HG03097 (cell line): ENCODE data around the gene GARIN1A.
"Not testable (repeated sequence)": the region's sequence is repeated elsewhere in the genome, so short reads cannot be mapped to it uniquely, and the experiment has no call there.

Experiments
- ATAC-seq: cut with Tn5 transposase; IDR thresholded peaks from one replicate; pipeline ENCODE4 v1.9.1; 2021; ENCODE audit not compliant: unreplicated experiment, low FRiP score

The GARIN1A gene

DNA sequence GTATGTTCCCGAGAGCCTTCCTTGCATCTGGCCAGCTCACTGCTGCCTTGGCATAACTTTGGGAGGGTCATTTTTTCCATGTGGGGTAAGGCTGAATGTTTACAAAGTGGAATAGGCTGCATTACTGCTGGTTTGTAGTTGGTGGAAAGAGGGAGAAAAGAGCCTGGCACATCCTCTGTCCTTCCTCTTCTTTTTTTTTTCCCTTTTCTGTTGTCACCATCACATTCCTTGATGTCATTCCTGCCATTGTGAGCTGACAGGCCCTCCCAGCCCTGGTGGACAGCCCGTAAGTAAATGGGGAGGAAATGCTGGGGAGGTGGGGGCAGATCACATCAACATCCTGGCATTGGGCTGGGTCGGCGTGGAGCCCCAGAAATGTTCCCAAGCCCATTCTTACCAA lies at the start of gene GARIN1A:
Gene GARIN1A (plus strand): TSS at position 301 of the 400 bp plus-strand sequence. CDS start 106 bp downstream, outside the sequence.
- ATAC-seq, result no peak

- not testable (repeated sequence) for ATAC-seq
Observed at GRCh38 chr7:128627124-128627523, 45.0 kb upstream of the GARIN1A start.

DNA sequence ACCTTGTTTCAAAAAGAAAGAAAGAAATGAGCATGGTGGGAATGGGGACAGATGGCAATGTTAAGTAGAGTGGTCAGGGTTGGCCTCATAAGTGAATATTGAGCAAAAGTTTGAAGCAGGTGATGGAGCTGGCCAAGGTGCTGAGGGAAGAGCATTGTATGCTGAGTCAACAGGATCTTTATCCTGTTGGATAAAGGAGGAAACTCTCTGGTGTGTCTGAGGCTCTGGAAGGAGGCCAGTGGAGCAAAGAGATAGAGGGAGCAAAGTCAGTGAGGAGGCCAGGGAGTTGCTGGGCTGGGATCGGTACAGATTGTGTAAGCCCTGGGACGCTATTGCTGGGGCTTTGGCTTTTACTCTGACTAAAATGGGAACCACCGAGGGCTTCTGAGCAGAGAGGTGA lies 38.2 kb upstream of the GARIN1A start:
- not testable (repeated sequence) for ATAC-seq

DNA sequence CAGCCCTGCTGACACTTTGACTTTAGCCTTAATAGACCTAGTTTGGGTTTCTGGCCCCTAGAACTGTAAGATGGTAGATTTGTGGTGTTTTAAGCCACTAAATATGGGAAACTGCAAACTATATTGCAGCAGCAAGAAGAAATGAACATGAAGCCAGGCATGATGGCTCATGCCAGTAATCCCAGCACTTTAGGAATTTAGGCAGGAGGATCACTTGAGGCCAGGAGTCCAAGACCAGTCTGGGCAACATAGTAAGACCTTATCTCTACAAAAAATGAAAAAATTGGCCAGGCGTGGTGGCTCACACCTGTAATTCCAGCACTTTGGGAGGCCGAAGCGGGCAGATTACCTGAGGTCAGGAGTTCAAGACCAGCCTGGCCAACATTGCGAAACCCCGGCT lies 26.9 kb upstream of the GARIN1A start:
- not testable (repeated sequence) for ATAC-seq

DNA sequence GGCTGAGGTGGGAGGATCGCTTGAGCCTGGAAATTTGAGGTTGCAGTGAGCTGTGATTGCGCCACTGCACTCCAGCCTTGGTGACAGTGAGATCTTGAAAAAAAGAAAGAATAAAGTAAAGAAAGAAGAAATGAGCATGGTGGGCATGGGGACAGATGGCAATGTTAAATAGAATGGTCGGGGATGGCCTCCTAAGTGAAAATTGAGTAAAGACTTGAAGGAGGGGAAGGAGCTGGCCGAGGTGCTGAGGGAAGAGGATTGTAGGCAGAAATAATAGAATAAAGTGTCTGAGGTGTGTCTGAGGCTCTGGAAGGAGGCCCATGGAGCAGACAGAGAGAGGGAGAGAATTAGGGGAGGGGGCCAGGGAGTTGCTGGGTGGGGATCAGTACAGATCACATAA lies 26.2 kb upstream of the GARIN1A start:
- ATAC-seq, result not testable (repeated sequence)

DNA sequence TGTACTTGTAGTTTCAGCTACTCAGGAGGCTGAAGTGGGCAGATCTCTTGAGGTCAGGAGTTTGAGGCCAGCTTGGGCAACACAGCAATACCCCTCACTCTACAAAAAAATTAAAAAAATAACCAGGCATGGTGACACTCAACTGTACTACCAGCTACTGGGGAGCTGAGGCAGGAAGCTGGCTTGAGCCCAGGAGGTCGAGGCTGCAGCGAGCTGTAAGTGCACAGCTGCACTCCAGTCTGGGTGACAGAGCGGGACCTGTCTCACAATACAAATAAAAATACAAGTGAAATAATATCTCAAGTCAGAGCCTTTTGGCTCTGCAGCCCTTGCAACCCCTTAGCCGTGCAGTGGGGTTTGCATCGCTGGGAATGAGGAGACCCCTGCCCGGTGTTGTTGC lies 25.2 kb upstream of the GARIN1A start:
- not testable (repeated sequence) for ATAC-seq

GRCh38 chr7:128651096-128651495 lies 21.0 kb upstream of the GARIN1A start:
- ATAC-seq, result not testable (repeated sequence)

DNA sequence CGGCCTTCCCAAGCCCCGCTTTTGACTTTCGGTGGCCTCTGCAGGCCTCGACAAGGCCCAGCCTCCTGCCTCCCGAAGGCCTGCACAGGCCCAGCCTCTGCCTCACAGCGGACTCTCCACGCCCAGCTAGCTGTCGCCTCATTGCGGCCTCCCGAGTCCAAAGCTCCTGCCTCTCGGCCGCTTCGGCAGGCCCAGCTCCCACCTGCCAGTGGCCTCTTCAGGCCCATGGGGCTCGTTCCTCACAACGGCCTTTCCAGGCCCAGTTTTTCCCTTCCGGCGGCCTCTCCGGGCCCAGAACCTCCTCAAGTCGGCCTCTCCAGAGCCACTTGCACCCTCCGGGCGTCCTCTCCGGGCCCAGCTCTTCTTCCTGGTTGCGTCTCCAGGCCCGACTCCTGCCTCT lies 19.5 kb upstream of the GARIN1A start:
- not testable (repeated sequence) for ATAC-seq

DNA sequence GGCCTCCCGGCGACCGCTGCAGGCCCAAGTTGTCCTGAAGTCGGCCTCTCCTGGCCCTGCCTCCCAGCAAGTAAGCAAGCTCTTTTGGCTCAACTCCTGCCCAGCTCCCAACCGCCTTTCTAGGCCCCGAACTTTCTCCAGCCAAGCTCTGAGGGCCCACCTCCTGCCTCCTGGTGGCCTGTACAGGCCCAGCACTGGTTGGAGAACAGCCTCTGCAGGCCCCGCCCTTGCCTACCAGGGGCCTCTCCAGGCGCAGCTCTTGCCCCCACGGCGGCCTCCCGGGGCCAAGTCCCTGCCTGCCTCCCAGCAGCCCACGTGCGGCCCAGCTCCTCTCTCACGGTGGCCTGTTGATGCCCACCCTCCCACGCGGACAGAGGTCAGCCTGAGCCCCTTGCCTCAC lies 18.9 kb upstream of the GARIN1A start:
- not testable (repeated sequence) for ATAC-seq

DNA sequence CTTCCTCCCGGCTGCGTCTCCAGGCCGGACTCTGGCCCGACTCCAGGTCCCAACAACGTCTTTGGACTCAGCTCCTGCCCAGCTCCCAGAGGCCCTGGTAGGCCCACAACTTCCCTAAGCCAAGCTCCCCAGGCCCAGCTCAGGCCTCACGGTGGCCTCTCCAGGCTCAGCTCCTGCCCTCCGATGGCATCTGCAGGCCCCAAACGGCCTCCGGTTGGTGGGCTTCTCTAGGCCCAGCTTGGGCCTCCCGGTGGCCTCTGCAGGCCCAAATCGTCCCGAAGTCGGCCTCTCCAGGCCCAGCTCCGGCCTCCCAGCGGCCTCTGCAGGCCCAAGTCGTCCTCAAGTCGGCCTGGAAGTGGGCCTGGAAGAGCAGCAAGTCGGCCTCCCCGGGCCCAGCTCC lies 18.0 kb upstream of the GARIN1A start:
- not testable (repeated sequence) for ATAC-seq

GRCh38 chr7:128654501-128654900 lies 17.6 kb upstream of the GARIN1A start:
- not testable (repeated sequence) for ATAC-seq

DNA sequence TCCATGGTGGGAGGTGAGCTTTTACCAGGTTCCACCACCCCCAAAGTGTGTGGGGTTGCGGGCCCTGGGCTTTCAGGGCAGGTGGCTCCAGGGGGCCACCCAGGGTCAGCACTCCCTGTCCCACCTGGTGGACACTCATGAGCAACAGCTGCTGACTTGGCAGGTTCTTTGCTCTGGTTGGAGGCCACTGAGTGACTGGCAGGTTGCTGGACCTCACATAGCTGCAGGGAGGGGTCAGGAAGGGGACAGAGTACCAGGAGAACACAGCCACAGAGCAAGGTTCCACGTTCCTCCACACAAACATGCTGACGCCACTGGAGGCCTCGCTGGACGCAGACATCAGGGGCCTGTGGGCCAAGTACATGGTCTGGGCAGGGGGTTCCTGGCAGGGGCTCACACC lies 13.7 kb upstream of the GARIN1A start:
- ATAC-seq, result not testable (repeated sequence)

DNA sequence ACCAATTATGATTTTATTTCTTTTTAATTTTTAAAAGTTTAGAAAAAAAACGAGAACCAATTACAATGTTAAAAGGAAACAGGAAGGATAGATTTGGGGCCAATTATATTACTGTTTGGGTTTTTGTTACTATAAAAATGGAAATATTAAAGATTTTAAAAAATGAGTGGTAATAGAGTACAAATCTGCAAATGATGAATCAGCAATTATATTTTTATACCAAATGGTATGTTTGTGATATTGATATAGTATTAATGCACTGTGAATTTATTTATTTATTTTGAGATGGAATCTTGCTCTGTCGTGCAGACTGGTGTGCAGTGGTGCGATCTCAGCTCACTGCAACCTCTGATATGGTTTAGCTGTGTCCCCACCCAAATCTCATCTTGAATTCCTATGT lies 11.5 kb upstream of the GARIN1A start:
- no peak for ATAC-seq

DNA sequence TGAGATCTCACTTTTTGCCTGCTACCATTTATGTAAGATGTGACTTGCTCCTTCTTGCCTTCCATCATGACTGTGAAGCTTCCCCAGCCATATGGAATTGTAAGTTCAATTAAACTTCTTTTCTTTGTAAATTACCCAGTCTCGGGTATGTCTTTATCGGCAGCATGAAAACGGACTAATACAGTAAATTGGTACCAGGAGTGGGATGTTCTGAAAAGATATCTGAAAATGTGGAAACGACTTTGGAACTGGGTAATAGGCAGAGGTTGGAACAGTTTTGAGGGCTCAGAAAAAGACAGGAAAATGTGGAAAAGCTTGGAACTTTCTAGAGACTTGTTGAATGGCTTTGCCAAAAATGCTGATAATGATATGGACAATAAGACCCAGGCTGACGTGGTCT lies 10.6 kb upstream of the GARIN1A start:
- no peak for ATAC-seq

DNA sequence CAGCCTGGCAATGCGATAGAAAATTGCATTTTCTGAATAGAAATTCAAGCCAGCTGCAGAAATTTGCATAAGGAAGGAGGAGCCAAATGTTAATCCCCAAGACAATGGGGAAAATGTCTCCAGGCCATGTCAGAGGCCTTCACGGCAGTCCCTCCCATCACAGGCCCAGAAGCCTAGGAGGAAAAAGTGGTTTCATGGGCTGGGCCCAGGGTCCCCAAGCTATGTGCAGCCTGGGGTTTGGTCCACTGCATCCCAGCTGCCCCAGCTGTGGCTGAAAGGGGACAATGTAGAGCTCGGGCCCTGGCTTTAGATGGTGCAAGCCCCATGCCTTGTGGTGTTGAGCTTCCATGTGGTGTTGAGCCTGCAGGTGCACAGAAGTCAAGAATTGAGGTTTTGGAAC lies 10.0 kb upstream of the GARIN1A start:
- no peak for ATAC-seq

- ATAC-seq, result not testable (repeated sequence)
Observed at GRCh38 chr7:128663223-128663622, 8.9 kb upstream of the GARIN1A start.

DNA sequence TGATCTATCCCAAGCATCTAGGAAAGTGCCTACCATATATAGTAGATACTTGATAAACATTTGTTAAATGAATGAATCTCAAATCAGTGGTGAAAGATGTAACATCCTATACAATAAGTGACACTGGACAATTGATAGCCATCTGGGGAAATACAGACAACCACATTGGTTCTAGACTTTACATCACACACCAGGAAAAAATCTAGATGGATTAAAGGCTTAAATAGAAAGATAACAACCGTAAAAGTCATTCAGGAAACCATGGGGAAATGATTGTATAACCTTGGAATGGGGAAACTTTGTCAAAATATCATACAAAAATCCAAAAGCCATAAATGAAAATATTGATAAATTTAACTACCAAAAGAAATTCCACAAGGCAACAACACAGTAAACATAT lies 7.0 kb upstream of the GARIN1A start:
- ATAC-seq, result no peak

- no peak for ATAC-seq
Observed at GRCh38 chr7:128666200-128666599, 5.9 kb upstream of the GARIN1A start.

GRCh38 chr7:128672927-128673517 lies 930 bp downstream of the GARIN1A start:
- no peak for ATAC-seq

- ATAC-seq, result no peak
Observed at GRCh38 chr7:128673571-128673970, 1.5 kb downstream of the GARIN1A start.

DNA sequence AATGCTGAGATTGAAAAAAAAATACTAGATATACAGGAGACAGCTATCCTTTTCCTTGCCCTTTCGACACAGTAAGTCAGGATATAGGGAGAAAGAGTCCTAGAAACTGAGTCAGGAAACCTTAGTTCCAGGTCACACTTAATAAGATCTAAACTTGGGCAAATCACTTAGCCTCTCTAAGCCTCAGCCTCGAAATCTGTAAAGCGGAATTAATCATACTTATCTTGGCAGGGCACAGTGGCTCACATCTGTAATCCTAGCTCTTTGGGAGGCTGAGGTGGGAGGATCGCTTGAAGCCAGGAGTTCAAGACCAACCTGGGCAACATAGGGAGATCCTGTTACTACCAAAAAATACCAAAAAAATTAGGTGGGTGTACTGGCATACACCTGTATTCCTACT lies 4.6 kb downstream of the GARIN1A start:
- ATAC-seq, result no peak

DNA sequence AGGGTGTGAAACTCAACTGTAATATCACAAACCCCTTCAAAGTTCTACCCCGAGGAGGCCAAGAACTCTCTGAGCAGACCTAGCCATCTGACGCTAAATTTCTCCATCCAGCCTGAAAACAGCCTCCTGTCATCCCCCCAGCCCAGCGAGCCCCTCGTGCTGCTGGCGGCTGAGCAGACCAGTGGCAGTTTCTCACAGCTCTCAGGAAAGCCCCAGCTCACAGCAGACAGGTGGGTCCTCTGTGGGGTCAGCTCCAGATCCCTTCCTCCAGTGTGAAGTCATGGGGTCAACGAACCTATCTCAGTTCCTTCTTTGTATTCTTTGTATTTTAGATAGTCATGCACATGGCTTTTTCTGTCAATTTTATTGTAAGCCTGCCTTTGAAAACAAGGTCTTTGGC lies 7.8 kb downstream of the GARIN1A start:
- no peak for ATAC-seq
